ENCODE data around the gene KIAA1328.
A peak's percentile ranks its signal among the peaks of the same experiment; 100 is the strongest.

KIAA1328 gene

GRCh38 chr18:36825526-36825925 is 3.4 kb upstream of the KIAA1328 start:
- H3K4me3 ChIP-seq (ENCODE audit: low read length in 2 of 2) = no peak overlapping the region
- no peaks in the 10 kb centered on the region for H3K9me3 ChIP-seq (ENCODE audit: control insufficient read depth in 2 of 2, low read length in 2 of 2)
- H3K4me1 ChIP-seq (ENCODE audit: control insufficient read depth, insufficient read depth, low read length) = no peaks in the 10 kb centered on the region
- no peaks in the 10 kb centered on the region for H3K27me3 ChIP-seq (ENCODE audit: control insufficient read depth in 1 of 2, insufficient read depth in 2 of 2, low read length in 2 of 2)
- H3K36me3 ChIP-seq (ENCODE audit: control insufficient read depth in 2 of 2, insufficient read depth in 2 of 2, low read length in 2 of 2) = no peaks in the 10 kb centered on the region
- H3K27ac ChIP-seq (ENCODE audit: low read length) = no peak overlapping the region
- H3K9ac ChIP-seq (ENCODE audit: low read length in 2 of 2) = no peak overlapping the region

- no peak overlapping the region for H3K9ac ChIP-seq (ENCODE audit: low read length in 2 of 2)
- no peaks in the 10 kb centered on the region for H3K36me3 ChIP-seq (ENCODE audit: control insufficient read depth in 2 of 2, insufficient read depth in 2 of 2, low read length in 2 of 2)
- no peak overlapping the region for H3K27ac ChIP-seq (ENCODE audit: low read length)
- no peaks in the 10 kb centered on the region for H3K4me1 ChIP-seq (ENCODE audit: control insufficient read depth, insufficient read depth, low read length)
- no peak overlapping the region for H3K4me3 ChIP-seq (ENCODE audit: low read length in 2 of 2)
- H3K9me3 ChIP-seq (ENCODE audit: control insufficient read depth in 2 of 2, low read length in 2 of 2) = no peaks in the 10 kb centered on the region
- no peaks in the 10 kb centered on the region for H3K27me3 ChIP-seq (ENCODE audit: control insufficient read depth in 1 of 2, insufficient read depth in 2 of 2, low read length in 2 of 2)
These were observed 2.4 kb upstream of the KIAA1328 start for GRCh38 chr18:36826556-36826955.

GRCh38 chr18:36828157-36828629 is 734 bp upstream of the KIAA1328 start:
- Histone ChIP-seq H3K36me3 (ENCODE audit: control insufficient read depth in 2 of 2, insufficient read depth in 2 of 2, low read length in 2 of 2) (no peaks in the 10 kb centered on the region), H3K9me3 (ENCODE audit: control insufficient read depth in 2 of 2, low read length in 2 of 2) (no peaks in the 10 kb centered on the region), H3K4me3 (ENCODE audit: low read length in 2 of 2) (peak overlapping the region; percentile 96 to 97), H3K4me1 (ENCODE audit: control insufficient read depth, insufficient read depth, low read length) (no peaks in the 10 kb centered on the region), H3K27me3 (ENCODE audit: control insufficient read depth in 1 of 2, insufficient read depth in 2 of 2, low read length in 2 of 2) (no peaks in the 10 kb centered on the region), H3K27ac (ENCODE audit: low read length) (peak overlapping the region; percentile 53), H3K9ac (ENCODE audit: low read length in 2 of 2) (peak overlapping the region; percentile 78 to 81)

GRCh38 chr18:36829362-36830157 is 633 bp downstream of the KIAA1328 start:
- Histone ChIP-seq H3K36me3 (ENCODE audit: control insufficient read depth in 2 of 2, insufficient read depth in 2 of 2, low read length in 2 of 2) (no peaks in the 10 kb centered on the region), H3K9me3 (ENCODE audit: control insufficient read depth in 2 of 2, low read length in 2 of 2) (no peaks in the 10 kb centered on the region), H3K27ac (ENCODE audit: low read length) (peak overlapping the region; percentile 53), H3K9ac (ENCODE audit: low read length in 2 of 2) (peak overlapping the region; percentile 81 to 86), H3K4me3 (ENCODE audit: low read length in 2 of 2) (peak overlapping the region; percentile 96 to 97), H3K4me1 (ENCODE audit: control insufficient read depth, insufficient read depth, low read length) (no peaks in the 10 kb centered on the region), H3K27me3 (ENCODE audit: control insufficient read depth in 1 of 2, insufficient read depth in 2 of 2, low read length in 2 of 2) (no peaks in the 10 kb centered on the region)

GRCh38 chr18:36830158-36830495 is 1.2 kb downstream of the KIAA1328 start:
- H3K36me3 ChIP-seq (ENCODE audit: control insufficient read depth in 2 of 2, insufficient read depth in 2 of 2, low read length in 2 of 2) = no peaks in the 10 kb centered on the region
- H3K9me3 ChIP-seq (ENCODE audit: control insufficient read depth in 2 of 2, low read length in 2 of 2) = no peaks in the 10 kb centered on the region
- no peak overlapping the region for H3K27ac ChIP-seq (ENCODE audit: low read length)
- no peaks in the 10 kb centered on the region for H3K4me1 ChIP-seq (ENCODE audit: control insufficient read depth, insufficient read depth, low read length)
- peak overlapping the region in 1 of 2 donors; percentile 81 for H3K9ac ChIP-seq (ENCODE audit: low read length in 2 of 2)
- no peaks in the 10 kb centered on the region for H3K27me3 ChIP-seq (ENCODE audit: control insufficient read depth in 1 of 2, insufficient read depth in 2 of 2, low read length in 2 of 2)
- H3K4me3 ChIP-seq (ENCODE audit: low read length in 2 of 2) = peak overlapping the region; percentile 96 to 97

GRCh38 chr18:36831139-36831538 is 2.2 kb downstream of the KIAA1328 start:
- H3K27me3 ChIP-seq (ENCODE audit: control insufficient read depth in 1 of 2, insufficient read depth in 2 of 2, low read length in 2 of 2) = no peaks in the 10 kb centered on the region
- H3K4me1 ChIP-seq (ENCODE audit: control insufficient read depth, insufficient read depth, low read length) = no peaks in the 10 kb centered on the region
- H3K4me3 ChIP-seq (ENCODE audit: low read length in 2 of 2) = no peak overlapping the region
- H3K9me3 ChIP-seq (ENCODE audit: control insufficient read depth in 2 of 2, low read length in 2 of 2) = no peaks in the 10 kb centered on the region
- H3K36me3 ChIP-seq (ENCODE audit: control insufficient read depth in 2 of 2, insufficient read depth in 2 of 2, low read length in 2 of 2) = no peaks in the 10 kb centered on the region
- H3K9ac ChIP-seq (ENCODE audit: low read length in 2 of 2) = no peak overlapping the region
- H3K27ac ChIP-seq (ENCODE audit: low read length) = no peak overlapping the region

- Histone ChIP-seq H3K9ac (ENCODE audit: low read length in 2 of 2) (no peak overlapping the region), H3K27ac (ENCODE audit: low read length) (no peak overlapping the region), H3K27me3 (ENCODE audit: control insufficient read depth in 1 of 2, insufficient read depth in 2 of 2, low read length in 2 of 2) (no peaks in the 10 kb centered on the region), H3K4me1 (ENCODE audit: control insufficient read depth, insufficient read depth, low read length) (no peaks in the 10 kb centered on the region), H3K4me3 (ENCODE audit: low read length in 2 of 2) (no peak overlapping the region), H3K9me3 (ENCODE audit: control insufficient read depth in 2 of 2, low read length in 2 of 2) (no peaks in the 10 kb centered on the region), H3K36me3 (ENCODE audit: control insufficient read depth in 2 of 2, insufficient read depth in 2 of 2, low read length in 2 of 2) (peaks cover 0 to 5% of the 10 kb centered on the region in 2 donors)
These were observed 4.2 kb downstream of the KIAA1328 start for GRCh38 chr18:36833120-36833519.

GRCh38 chr18:36835927-36836326 is 7.0 kb downstream of the KIAA1328 start:
- Histone ChIP-seq H3K9ac (ENCODE audit: low read length in 2 of 2) (no peak overlapping the region), H3K27me3 (ENCODE audit: control insufficient read depth in 1 of 2, insufficient read depth in 2 of 2, low read length in 2 of 2) (no peaks in the 10 kb centered on the region), H3K27ac (ENCODE audit: low read length) (no peak overlapping the region), H3K4me3 (ENCODE audit: low read length in 2 of 2) (no peak overlapping the region), H3K9me3 (ENCODE audit: control insufficient read depth in 2 of 2, low read length in 2 of 2) (no peaks in the 10 kb centered on the region), H3K4me1 (ENCODE audit: control insufficient read depth, insufficient read depth, low read length) (no peaks in the 10 kb centered on the region), H3K36me3 (ENCODE audit: control insufficient read depth in 2 of 2, insufficient read depth in 2 of 2, low read length in 2 of 2) (peaks cover 0 to 8% of the 10 kb centered on the region in 2 donors)

GRCh38 chr18:36839835-36840234 is 10.9 kb downstream of the KIAA1328 start:
- no peak overlapping the region for H3K27ac ChIP-seq (ENCODE audit: low read length)
- H3K36me3 ChIP-seq (ENCODE audit: control insufficient read depth in 2 of 2, insufficient read depth in 2 of 2, low read length in 2 of 2) = peaks cover 0 to 10% of the 10 kb centered on the region in 2 donors
- H3K4me1 ChIP-seq (ENCODE audit: control insufficient read depth, insufficient read depth, low read length) = no peaks in the 10 kb centered on the region
- H3K27me3 ChIP-seq (ENCODE audit: control insufficient read depth in 1 of 2, insufficient read depth in 2 of 2, low read length in 2 of 2) = no peaks in the 10 kb centered on the region
- H3K9ac ChIP-seq (ENCODE audit: low read length in 2 of 2) = no peak overlapping the region
- no peaks in the 10 kb centered on the region for H3K9me3 ChIP-seq (ENCODE audit: control insufficient read depth in 2 of 2, low read length in 2 of 2)
- no peak overlapping the region for H3K4me3 ChIP-seq (ENCODE audit: low read length in 2 of 2)

- no peak overlapping the region for H3K9ac ChIP-seq (ENCODE audit: low read length in 2 of 2)
- no peaks in the 10 kb centered on the region for H3K27me3 ChIP-seq (ENCODE audit: control insufficient read depth in 1 of 2, insufficient read depth in 2 of 2, low read length in 2 of 2)
- no peak overlapping the region for H3K4me3 ChIP-seq (ENCODE audit: low read length in 2 of 2)
These were observed 14.3 kb downstream of the KIAA1328 start for GRCh38 chr18:36843199-36843598.

GRCh38 chr18:36843784-36844183 is 14.9 kb downstream of the KIAA1328 start:
- Histone ChIP-seq H3K27ac (ENCODE audit: low read length) (no peak overlapping the region), H3K9ac (ENCODE audit: low read length in 2 of 2) (no peak overlapping the region), H3K4me3 (ENCODE audit: low read length in 2 of 2) (no peak overlapping the region), H3K36me3 (ENCODE audit: control insufficient read depth in 2 of 2, insufficient read depth in 2 of 2, low read length in 2 of 2) (peaks cover 0 to 5% of the 10 kb centered on the region in 2 donors), H3K4me1 (ENCODE audit: control insufficient read depth, insufficient read depth, low read length) (no peaks in the 10 kb centered on the region), H3K27me3 (ENCODE audit: control insufficient read depth in 1 of 2, insufficient read depth in 2 of 2, low read length in 2 of 2) (no peaks in the 10 kb centered on the region), H3K9me3 (ENCODE audit: control insufficient read depth in 2 of 2, low read length in 2 of 2) (no peaks in the 10 kb centered on the region)

More at GRCh38 chr18:36843199-36843598, 14.3 kb downstream of the KIAA1328 start:
- no peak overlapping the region for H3K27ac ChIP-seq (ENCODE audit: low read length)
- H3K36me3 ChIP-seq (ENCODE audit: control insufficient read depth in 2 of 2, insufficient read depth in 2 of 2, low read length in 2 of 2) = peaks cover 0 to 5% of the 10 kb centered on the region in 2 donors
- no peaks in the 10 kb centered on the region for H3K9me3 ChIP-seq (ENCODE audit: control insufficient read depth in 2 of 2, low read length in 2 of 2)
- no peaks in the 10 kb centered on the region for H3K4me1 ChIP-seq (ENCODE audit: control insufficient read depth, insufficient read depth, low read length)
